WTC11 (cell line): ENCODE measurements around the gene RBM20.

Experiments used
- ETV6 ChIP-seq: sonication (generic); formaldehyde crosslinking; IDR thresholded peaks from 2 replicates; pipeline ENCODE4 v1.8.1; 2022; ENCODE audit warnings: mild to moderate bottlenecking, missing genetic modification reagents
- FOXJ3 ChIP-seq: sonication (generic); formaldehyde crosslinking; IDR thresholded peaks from 2 replicates; pipeline ENCODE4 v1.9.0; 2021; ENCODE audit warnings: missing genetic modification reagents, mild to moderate bottlenecking, borderline replicate concordance
- FOXK1 ChIP-seq: sonication (generic); formaldehyde crosslinking; IDR thresholded peaks from 2 replicates; pipeline ENCODE4 v1.8.0; 2022; ENCODE audit warnings: mild to moderate bottlenecking, moderate library complexity, missing genetic modification reagents
- NFE2L1 ChIP-seq: sonication (generic); formaldehyde crosslinking; IDR thresholded peaks from 2 replicates; pipeline ENCODE4 v1.8.1; 2023; ENCODE audit warnings: missing genetic modification reagents
- TEAD1 ChIP-seq: sonication (generic); formaldehyde crosslinking; IDR thresholded peaks from 2 replicates; pipeline ENCODE4 v1.8.0; 2022; ENCODE audit warnings: mild to moderate bottlenecking, missing genetic modification reagents
- ZBTB21 ChIP-seq: sonication (generic); formaldehyde crosslinking; IDR thresholded peaks from 2 replicates; pipeline ENCODE4 v1.8.1; 2023; ENCODE audit warnings: mild to moderate bottlenecking, missing genetic modification reagents, borderline replicate concordance
- TF ChIP-seq, protein P1 (sequence below): fragments of 200-600 bp; IDR thresholded peaks from 2 replicates; pipeline ENCODE4 v1.8.0; 2022; ENCODE audit warnings: antibody characterized with exemption
- TF ChIP-seq, protein P2 (sequence below): sonication (generic); formaldehyde crosslinking; IDR thresholded peaks from 2 replicates; pipeline ENCODE4 v1.8.0; 2022; ENCODE audit warnings: mild to moderate bottlenecking, missing genetic modification reagents
- TF ChIP-seq, protein P3 (sequence below): sonication (generic); formaldehyde crosslinking; IDR thresholded peaks from 2 replicates; pipeline ENCODE4 v1.8.0; 2023; ENCODE audit warnings: missing genetic modification reagents
- TF ChIP-seq, protein P4 (sequence below): sonication (generic); formaldehyde crosslinking; IDR thresholded peaks from 2 replicates; pipeline ENCODE4 v1.8.1; 2022; ENCODE audit warnings: mild to moderate bottlenecking, missing genetic modification reagents, moderate library complexity, borderline replicate concordance
- TF ChIP-seq, protein P5 (sequence below): sonication (generic); formaldehyde crosslinking; conservative IDR thresholded peaks from 2 replicates; pipeline ENCODE4 v1.8.1; 2023; ENCODE audit warnings: mild to moderate bottlenecking, low read depth, missing genetic modification reagents, moderate library complexity
- TF ChIP-seq, protein P6 (sequence below): sonication (generic); formaldehyde crosslinking; IDR thresholded peaks from 2 replicates; pipeline ENCODE4 v1.8.1; 2022; ENCODE audit warnings: mild to moderate bottlenecking, moderate library complexity, missing genetic modification reagents

DNA sequence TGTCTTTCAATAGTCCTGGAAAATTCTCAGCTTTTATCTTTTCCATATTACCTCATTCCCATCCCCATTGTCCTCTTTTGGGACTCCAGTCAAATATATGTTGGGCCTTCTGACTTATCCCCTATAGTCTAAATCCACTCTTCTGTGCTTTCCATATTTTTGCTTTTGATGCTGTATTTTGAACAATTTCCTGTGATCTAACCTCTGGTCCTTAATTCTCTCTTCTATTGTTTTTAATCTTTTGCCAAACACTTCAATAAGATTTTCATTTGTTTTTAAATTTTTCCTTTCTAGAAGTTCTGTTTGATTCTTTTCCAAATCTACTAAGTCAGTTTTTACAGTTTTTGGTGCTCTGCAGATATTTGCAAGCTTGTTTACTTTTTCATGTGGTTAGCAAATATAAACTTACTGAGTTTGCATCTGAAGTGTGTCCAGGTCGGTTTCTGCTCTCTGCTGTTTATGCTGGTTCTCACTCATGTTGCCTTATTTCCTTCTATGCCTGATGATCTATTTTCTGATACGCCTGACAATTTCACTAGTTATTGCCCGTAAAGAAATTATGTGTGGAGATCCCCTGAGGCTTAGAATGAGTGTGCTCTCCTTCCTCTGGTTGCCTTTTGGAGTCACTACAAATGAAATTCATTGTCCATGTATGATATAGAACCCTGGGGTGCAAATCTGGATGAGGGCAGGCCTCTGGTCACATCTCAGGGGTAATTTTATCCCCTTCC lies 110.4 kb downstream of the RBM20 start:
- TF ChIP-seq, protein P1, sequence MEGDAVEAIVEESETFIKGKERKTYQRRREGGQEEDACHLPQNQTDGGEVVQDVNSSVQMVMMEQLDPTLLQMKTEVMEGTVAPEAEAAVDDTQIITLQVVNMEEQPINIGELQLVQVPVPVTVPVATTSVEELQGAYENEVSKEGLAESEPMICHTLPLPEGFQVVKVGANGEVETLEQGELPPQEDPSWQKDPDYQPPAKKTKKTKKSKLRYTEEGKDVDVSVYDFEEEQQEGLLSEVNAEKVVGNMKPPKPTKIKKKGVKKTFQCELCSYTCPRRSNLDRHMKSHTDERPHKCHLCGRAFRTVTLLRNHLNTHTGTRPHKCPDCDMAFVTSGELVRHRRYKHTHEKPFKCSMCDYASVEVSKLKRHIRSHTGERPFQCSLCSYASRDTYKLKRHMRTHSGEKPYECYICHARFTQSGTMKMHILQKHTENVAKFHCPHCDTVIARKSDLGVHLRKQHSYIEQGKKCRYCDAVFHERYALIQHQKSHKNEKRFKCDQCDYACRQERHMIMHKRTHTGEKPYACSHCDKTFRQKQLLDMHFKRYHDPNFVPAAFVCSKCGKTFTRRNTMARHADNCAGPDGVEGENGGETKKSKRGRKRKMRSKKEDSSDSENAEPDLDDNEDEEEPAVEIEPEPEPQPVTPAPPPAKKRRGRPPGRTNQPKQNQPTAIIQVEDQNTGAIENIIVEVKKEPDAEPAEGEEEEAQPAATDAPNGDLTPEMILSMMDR: no peak
- no peak for TF ChIP-seq FOXK1
- TF ChIP-seq NFE2L1 (CRISPR knock-in tag): no peak
- TF ChIP-seq, protein P2, sequence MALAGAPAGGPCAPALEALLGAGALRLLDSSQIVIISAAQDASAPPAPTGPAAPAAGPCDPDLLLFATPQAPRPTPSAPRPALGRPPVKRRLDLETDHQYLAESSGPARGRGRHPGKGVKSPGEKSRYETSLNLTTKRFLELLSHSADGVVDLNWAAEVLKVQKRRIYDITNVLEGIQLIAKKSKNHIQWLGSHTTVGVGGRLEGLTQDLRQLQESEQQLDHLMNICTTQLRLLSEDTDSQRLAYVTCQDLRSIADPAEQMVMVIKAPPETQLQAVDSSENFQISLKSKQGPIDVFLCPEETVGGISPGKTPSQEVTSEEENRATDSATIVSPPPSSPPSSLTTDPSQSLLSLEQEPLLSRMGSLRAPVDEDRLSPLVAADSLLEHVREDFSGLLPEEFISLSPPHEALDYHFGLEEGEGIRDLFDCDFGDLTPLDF (CRISPR knock-in tag): no peak
- no peak for TF ChIP-seq ETV6 (CRISPR knock-in tag)
- TF ChIP-seq, protein P3, sequence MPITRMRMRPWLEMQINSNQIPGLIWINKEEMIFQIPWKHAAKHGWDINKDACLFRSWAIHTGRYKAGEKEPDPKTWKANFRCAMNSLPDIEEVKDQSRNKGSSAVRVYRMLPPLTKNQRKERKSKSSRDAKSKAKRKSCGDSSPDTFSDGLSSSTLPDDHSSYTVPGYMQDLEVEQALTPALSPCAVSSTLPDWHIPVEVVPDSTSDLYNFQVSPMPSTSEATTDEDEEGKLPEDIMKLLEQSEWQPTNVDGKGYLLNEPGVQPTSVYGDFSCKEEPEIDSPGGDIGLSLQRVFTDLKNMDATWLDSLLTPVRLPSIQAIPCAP (CRISPR knock-in tag): no peak
- TF ChIP-seq, protein P4, sequence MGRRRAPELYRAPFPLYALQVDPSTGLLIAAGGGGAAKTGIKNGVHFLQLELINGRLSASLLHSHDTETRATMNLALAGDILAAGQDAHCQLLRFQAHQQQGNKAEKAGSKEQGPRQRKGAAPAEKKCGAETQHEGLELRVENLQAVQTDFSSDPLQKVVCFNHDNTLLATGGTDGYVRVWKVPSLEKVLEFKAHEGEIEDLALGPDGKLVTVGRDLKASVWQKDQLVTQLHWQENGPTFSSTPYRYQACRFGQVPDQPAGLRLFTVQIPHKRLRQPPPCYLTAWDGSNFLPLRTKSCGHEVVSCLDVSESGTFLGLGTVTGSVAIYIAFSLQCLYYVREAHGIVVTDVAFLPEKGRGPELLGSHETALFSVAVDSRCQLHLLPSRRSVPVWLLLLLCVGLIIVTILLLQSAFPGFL: no peak
- TF ChIP-seq FOXJ3 (CRISPR knock-in tag): no peak
- TF ChIP-seq, protein P5, sequence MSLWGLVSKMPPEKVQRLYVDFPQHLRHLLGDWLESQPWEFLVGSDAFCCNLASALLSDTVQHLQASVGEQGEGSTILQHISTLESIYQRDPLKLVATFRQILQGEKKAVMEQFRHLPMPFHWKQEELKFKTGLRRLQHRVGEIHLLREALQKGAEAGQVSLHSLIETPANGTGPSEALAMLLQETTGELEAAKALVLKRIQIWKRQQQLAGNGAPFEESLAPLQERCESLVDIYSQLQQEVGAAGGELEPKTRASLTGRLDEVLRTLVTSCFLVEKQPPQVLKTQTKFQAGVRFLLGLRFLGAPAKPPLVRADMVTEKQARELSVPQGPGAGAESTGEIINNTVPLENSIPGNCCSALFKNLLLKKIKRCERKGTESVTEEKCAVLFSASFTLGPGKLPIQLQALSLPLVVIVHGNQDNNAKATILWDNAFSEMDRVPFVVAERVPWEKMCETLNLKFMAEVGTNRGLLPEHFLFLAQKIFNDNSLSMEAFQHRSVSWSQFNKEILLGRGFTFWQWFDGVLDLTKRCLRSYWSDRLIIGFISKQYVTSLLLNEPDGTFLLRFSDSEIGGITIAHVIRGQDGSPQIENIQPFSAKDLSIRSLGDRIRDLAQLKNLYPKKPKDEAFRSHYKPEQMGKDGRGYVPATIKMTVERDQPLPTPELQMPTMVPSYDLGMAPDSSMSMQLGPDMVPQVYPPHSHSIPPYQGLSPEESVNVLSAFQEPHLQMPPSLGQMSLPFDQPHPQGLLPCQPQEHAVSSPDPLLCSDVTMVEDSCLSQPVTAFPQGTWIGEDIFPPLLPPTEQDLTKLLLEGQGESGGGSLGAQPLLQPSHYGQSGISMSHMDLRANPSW (CRISPR knock-in tag): no peak
- TF ChIP-seq TEAD1 (CRISPR knock-in tag): no peak
- TF ChIP-seq, protein P6, sequence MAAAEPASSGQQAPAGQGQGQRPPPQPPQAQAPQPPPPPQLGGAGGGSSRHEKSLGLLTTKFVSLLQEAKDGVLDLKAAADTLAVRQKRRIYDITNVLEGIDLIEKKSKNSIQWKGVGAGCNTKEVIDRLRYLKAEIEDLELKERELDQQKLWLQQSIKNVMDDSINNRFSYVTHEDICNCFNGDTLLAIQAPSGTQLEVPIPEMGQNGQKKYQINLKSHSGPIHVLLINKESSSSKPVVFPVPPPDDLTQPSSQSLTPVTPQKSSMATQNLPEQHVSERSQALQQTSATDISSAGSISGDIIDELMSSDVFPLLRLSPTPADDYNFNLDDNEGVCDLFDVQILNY: no peak
- no peak for TF ChIP-seq ZBTB21 (CRISPR knock-in tag)
